Measurements from ENCODE around the gene GLIPR1. TPM values are rescaled to one million over a fixed set of nuclear protein-coding genes. Genes with fewer than 3 reads are reported as not detected.

The GLIPR1 gene
- total and polyA plus RNA-seq, 2 donors (not counting 3 experiments of a cell fraction or from before 2014, with no cell fraction given) = 98.8 to 108 TPM

- H3K4me1 ChIP-seq (ENCODE audit: control insufficient read depth, extremely low read depth, insufficient read depth, low read length) = no peaks in the 10 kb centered on the region
- no peak overlapping the region for H3K9ac ChIP-seq (replicated peaks; ENCODE audit: extremely low read depth, insufficient read depth, low read length)
- dilution Hi-C loops (cut with MboI; ENCODE audit: extremely low pct_ligation_motif_present, low sequenced_read_pairs) (loop anchor here (25.0 kb wide), 1 partner anchor 533 kb away; the partner anchor contains the start of gene PHLDA1), intact Hi-C loops (cut with micrococcal nuclease) (no loop called here)
- BruUV-seq (replicated peaks) = no TSS peak
- H3K27me3 ChIP-seq (ENCODE audit: control insufficient read depth in 2 of 2, insufficient read depth in 2 of 2, low read length in 2 of 2) = no peaks in the 10 kb centered on the region
- H3K36me3 ChIP-seq (ENCODE audit: control insufficient read depth in 2 of 2, extremely low read depth in 1 of 2, insufficient read depth in 2 of 2, low read length in 2 of 2) = peaks cover 13 to 25% of the 10 kb centered on the region in 2 experiments
- H3K4me2 ChIP-seq (ENCODE audit: insufficient read depth, low read length) = no peak overlapping the region
- DNase-seq (ENCODE audit: low read depth, low spot score) (no peak), FAIRE-seq (no peak)
- H4K20me1 ChIP-seq (replicated peaks; ENCODE audit: control insufficient read depth, extremely low read depth, insufficient read depth, low read length) = no peaks in the 10 kb centered on the region
- no peaks in the 10 kb centered on the region for H3K9me1 ChIP-seq (replicated peaks; ENCODE audit: control insufficient read depth, extremely low read depth, insufficient read depth, low read length)
- no peak overlapping the region for H3K27ac ChIP-seq (ENCODE audit: insufficient read depth, low read depth, low read length)
- no peak overlapping the region for H3K4me3 ChIP-seq (replicated peaks in 1 of 3; ENCODE audit: insufficient read depth in 1 of 3, low read depth in 1 of 3, low read length in 3 of 3)
- POLR2A ChIA-PET = no interaction called here
- no peaks in the 10 kb centered on the region for H3K9me3 ChIP-seq (replicated peaks; ENCODE audit: control insufficient read depth, insufficient read depth, low read length)
- CTCF ChIA-PET = interaction anchor here (1.5 to 1.6 kb wide), 3 partner anchors 18 to 533 kb away, joined by 6 to 10 read pairs (median 6); partner anchors contain the start of gene GLIPR1L2
- H3K79me2 ChIP-seq (ENCODE audit: control insufficient read depth, insufficient read depth, low read length) = peaks cover 19% of the 10 kb centered on the region
- no peak for TF ChIP-seq FOS (IDR thresholded peaks at IDR 0.05; ENCODE audit: borderline replicate concordance, insufficient read depth, low read length)
- TF ChIP-seq POLR2A (IDR thresholded peaks at IDR 0.05; ENCODE audit: low read depth, low read length) = no peak
- TF ChIP-seq JUN (IDR thresholded peaks at IDR 0.05; ENCODE audit: borderline replicate concordance, insufficient read depth, insufficient read length, low read depth) = no peak
- TF ChIP-seq GATA2 (IDR thresholded peaks at IDR 0.05; ENCODE audit: insufficient read depth, insufficient read length, low read depth, low read length) = no peak
- no peak for TF ChIP-seq CTCF (IDR thresholded peaks at IDR 0.05; ENCODE audit: extremely low read depth in 1 of 2, insufficient read depth in 1 of 2, low read depth in 1 of 2, low read length in 2 of 2)
- TF ChIP-seq POLR2AphosphoS5 (IDR thresholded peaks at IDR 0.05; ENCODE audit: insufficient read depth, low read depth, low read length) = no peak
- no peak for TF ChIP-seq MAX (IDR thresholded peaks at IDR 0.05; ENCODE audit: insufficient read depth, insufficient read length)
- no peak for TF ChIP-seq EZH2 (IDR thresholded peaks at IDR 0.05; ENCODE audit: borderline replicate concordance, low read depth, low read length, severe bottlenecking)
- no peak for TF ChIP-seq MYC (IDR thresholded peaks at IDR 0.05; ENCODE audit: low read depth, low read length)
- H2AFZ ChIP-seq (ENCODE audit: low read depth, low read length) = no peak overlapping the region
Observed at GRCh38 chr12:75503866-75504265, 23.3 kb downstream of the GLIPR1 start.
